Retina (tissue), 1 donor: ENCODE measurements around the gene SCN10A.
A peak's percentile ranks its signal among the peaks of the same experiment; 100 is the strongest.

Experiments used
- DNase-seq: peaks from one replicate; pipeline ENCODE4 v3.0.0-alpha.2; 2016

The SCN10A gene

DNA sequence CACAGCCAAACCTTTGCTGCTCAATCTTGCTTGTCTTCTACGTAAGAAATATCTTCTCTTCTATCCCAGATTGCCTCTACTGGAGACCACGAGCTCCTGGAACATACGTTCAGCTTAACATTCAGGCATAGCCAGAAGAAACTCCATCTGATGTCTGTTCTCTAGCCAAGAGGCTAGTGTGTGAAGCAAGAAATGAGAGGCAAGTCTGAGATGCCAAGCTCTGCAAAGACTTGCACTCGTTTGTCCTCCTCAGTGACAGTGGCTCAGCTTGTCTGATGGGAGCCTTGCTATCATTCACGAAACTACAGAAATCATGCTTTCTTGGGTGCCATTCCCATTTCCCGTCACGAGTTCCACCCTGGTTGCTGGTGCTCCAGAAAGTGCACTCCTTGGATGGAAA is at the start of gene SCN10A:
TSS of gene SCN10A (minus strand) at position 192 of the 400 bp plus-strand sequence. CDS start 22,207 bp downstream, outside the sequence.
- DNase-seq, result no peak

DNA sequence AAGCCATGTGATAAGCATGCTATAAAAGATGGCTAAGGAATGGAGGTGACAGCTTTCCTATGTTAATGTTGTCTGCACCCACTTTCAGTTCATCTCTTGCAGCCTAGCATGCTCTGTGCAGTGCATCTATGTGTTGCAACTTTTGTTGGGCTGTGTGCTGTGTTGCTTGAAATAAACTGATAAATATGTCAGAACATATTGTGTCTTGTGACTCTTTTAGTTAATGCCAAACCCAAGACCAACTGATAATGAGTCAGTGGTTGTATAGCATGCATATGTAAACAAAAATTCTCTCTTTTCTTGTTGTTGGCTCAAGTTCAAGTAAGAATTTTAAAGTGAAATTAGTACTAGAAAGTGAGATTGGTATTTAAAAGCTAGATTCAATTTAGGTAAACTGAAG is 37.0 kb upstream of the SCN10A start:
- no peak for DNase-seq

DNA sequence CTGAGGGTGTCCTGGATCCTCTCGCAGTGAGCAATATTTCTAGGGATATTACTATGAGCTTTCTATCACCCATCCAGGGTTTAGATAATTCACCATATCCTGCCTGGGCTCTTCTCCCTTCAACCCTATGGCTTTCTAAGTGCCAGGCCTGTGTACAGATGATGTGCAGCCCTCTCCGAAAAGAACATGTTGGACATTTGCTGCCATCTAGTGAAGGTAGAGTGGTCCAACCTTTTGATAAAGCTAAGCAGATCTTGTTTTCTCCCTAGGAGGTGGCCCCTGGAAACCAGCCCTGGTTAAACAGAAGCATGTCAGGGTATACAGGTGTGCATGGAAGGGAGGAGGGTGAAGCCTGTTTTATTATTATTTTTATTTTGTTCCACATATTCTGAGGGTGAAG is 27.9 kb upstream of the SCN10A start:
- DNase-seq, result peak; percentile 62

DNA sequence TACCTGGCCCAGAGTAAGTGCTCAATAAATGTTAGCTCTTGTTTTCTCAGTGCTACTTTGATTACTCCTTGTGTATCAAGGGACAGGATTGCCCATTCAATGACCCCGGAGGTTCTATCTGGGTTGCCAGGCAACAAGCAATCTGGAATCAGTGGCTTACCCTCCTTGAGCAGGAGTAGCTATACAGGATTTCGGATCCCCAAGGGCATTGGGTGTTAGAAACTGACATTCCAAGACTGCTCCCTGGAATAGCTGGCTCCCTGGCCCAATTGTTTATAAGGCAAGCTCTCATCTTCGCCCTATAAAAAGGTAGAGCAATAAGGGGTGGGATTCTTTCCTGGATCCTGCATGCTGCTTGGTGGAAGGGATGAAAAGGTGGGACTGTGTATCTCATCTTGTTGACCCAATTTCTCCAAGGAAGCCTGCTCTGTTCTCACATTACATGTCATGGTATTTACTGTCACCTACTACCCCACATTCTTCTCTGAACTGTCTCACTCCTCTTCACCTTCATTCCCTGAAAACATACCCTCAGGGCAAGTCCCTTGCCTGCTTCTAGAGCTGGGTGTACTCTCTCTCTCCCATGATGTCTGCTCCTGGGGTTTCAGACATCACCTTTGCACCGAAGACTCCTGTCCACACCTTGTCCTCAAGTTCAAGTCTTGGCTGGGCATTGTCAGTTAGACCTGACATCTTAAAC is 26.4 kb upstream of the SCN10A start:
- DNase-seq, result no peak

- no peak for DNase-seq
Measured at GRCh38 chr3:38840987-38841386, 25.0 kb upstream of the SCN10A start.

- peak; percentile 61 for DNase-seq
Measured at GRCh38 chr3:38837358-38837757, 21.3 kb upstream of the SCN10A start.

GRCh38 chr3:38836561-38836960 is 20.5 kb upstream of the SCN10A start:
- DNase-seq, result peak; percentile 44

- DNase-seq, result no peak
Measured at GRCh38 chr3:38835939-38836338, 19.9 kb upstream of the SCN10A start.

GRCh38 chr3:38834717-38835116 is 18.7 kb upstream of the SCN10A start:
- no peak for DNase-seq

- no peak for DNase-seq
Measured at GRCh38 chr3:38834110-38834509, 18.1 kb upstream of the SCN10A start.

DNA sequence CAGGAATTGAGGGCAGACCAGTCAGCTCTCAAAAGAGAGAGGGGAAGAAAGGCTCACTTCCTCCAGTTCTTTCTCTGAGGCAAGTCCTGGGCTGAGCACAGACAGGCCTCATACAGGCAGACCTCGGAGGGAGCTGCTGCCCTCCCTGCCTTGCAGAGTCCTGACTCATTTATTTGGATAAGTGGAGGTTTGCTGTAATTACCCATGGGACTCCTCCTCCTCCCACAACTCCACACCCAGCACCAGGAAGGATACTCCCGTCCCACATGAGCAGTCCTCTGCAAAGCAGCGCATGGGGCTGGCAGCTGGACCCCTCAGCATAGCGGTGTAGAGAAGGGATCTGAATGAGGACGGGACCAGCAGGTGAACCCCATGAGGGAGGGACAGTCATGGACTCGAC is 13.4 kb upstream of the SCN10A start:
- DNase-seq, result no peak

GRCh38 chr3:38828681-38829080 is 12.7 kb upstream of the SCN10A start:
- no peak for DNase-seq

DNA sequence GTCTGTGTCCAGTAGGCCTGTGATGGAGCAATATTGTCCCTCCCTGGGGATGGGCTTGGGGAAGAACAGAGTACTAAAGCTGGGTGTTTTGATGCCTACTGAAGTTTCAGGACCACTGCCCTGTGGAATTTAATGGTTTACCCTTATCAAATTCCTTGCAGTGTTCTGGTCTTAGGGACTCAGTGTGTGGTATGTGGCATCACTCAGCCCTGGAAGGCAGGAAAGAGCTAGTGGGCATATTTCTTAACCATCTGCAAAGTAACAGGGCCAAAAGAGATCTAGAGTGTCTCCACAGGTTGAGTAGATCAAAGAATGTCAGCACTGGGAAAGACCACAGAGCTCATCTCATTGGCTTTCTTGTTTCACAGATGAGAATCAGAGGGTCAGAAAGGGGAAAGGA is 11.8 kb upstream of the SCN10A start:
- DNase-seq, result no peak

GRCh38 chr3:38826001-38826400 is 10.0 kb upstream of the SCN10A start:
- DNase-seq, result no peak

DNA sequence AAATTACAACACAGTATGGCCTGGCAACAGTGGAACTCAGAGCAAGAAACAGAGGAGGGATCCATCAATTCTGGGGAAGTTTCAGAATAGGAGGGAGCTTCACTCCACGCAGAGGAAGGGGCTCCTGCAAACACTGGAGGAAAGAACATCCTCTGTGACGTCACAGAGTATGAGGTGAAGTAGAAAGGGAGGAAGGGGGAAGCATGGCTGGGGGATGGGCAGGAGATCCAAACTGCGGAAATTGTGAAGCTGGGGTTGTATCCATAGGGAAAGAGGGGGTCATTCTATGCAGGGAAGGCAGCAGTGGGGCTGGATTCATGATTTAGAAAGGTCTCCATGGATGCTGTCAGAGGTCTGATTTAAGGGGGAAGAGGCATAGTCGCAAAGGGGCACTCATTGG is 8.3 kb upstream of the SCN10A start:
- no peak for DNase-seq

DNA sequence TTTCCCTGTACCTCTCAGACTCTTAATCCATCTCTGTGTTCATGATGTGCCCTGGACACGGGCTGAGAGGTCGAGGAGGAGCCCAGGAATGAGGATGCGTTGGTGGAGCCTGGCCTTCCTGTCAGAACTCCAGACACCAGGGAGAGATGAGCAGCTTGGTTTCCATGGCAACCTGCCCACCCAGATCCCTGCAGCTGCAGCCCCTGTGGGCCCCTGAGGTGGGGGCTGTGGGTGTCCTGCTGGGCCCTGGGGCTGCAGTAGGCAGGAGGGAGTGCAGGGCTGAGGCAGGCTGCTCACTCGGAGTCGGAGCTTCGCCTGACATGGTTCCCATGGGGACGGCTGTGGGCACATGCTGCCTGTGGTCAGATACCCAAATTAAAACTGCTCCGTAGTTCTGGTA is 7.7 kb upstream of the SCN10A start:
- peak; percentile 65 for DNase-seq

DNA sequence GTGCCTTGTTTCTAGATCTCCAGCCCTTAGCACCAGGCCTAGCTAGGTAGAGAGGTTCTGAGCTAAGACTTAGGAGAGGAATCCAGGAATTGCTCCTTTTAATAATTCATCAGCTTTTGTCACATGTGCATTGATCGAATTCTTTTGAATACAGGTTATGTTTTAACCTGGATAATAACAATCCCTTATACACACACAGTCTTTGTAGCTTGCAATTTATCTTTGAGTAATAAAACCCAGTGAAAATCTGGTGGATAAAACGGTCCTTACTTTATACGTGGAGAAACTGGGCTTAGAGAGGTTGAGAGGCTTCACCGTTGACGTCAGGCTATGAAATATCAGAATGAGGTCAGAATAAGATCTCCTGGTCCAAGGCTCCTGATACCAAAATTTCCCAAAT is 7.2 kb upstream of the SCN10A start:
- DNase-seq, result no peak

GRCh38 chr3:38811822-38812221 is 4.2 kb downstream of the SCN10A start:
- no peak for DNase-seq

DNA sequence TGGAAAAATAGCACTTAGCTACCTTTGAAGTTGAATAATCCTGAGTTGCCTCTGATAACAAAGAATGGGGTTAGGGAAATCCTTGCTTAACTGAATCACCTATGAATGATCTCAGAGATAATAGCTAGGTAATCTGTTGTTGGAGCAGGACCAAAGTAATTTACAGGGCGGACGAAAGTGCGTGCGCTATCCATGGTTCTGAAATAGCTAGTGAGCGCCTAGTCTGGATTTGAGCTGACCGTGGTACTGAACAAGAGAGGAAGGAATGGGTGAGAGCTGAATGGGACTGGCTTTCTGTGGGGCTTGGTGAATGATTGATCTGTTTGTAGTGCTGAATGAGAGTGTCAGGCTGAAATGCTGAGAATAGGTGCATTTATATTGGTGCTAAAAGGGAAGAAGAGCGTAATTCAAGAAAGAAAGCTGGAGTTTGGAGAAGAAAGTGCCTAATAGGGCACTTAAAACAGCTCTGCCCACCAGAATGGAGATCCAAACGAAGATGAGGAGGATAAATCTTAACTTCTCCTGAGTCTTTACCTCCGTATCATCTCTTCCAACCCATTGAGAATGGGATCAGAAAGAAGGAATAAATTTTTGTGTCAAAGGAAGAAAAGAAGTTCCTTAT is 10.1 kb downstream of the SCN10A start:
- DNase-seq, result peak; percentile 72

GRCh38 chr3:38805004-38805403 is 11.0 kb downstream of the SCN10A start:
- DNase-seq, result no peak

DNA sequence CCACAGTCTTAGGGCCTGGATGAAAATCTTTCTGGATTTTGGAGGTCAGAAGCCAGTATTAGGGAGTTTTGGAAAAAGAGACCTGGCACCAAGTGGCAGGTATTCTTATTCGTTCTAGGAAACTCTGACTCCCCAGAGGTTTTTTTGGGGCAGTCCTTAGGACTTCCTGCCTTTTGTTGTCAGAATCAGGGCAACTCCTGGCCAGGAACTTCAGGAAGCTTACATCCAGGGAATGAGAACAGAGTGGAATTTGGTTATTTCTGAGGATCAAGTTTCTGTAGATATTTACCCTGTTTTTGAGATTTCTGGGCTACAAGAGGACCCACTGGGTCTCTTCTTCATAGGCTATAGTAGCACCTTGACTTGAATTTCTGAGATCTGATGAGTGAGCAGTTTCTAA is 15.5 kb downstream of the SCN10A start:
- no peak for DNase-seq

GRCh38 chr3:38793721-38794120 is 22.3 kb downstream of the SCN10A start:
- no peak for DNase-seq

- no peak for DNase-seq
Measured at GRCh38 chr3:38792983-38793382, 23.0 kb downstream of the SCN10A start.

DNA sequence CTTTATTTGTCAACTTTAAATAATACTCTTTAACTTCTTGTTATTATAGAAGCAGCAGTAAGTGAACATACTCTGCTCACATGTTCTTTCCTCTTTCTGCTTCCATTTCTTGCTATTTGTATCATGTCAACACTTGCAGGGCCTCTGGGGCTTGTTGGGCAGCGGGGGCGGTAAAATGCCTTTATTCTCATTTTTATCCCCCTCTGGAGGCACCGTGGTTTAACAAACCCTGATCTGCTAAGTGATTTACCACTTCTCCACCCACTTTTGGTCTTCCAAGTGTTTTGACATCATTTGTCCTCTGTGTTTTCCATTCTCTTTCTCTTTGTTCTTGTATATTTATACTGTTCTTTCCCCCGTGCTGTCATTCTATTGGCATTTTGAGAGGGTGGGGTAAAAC is 33.9 kb downstream of the SCN10A start:
- no peak for DNase-seq

GRCh38 chr3:38773528-38773927 is 42.5 kb downstream of the SCN10A start:
- DNase-seq, result no peak
